DND-41 (cell line): Measurements from ENCODE around the gene XRCC5.
A peak's percentile ranks its signal among the peaks of the same experiment; 100 is the strongest.

ENCODE experiments used
- ATAC-seq: fragments of 200-7000 bp; cut with Tn5 transposase; 3 replicates; pipeline ENCODE4 v1.9.1; 2021; ENCODE audit warnings: low read depth; ENCODE audit not compliant: insufficient read depth
- DNase-seq: peaks from one replicate; pipeline ENCODE4 v3.0.0-alpha.2; 2020
- H2AFZ ChIP-seq: 2 replicates; pipeline ENCODE4 v1.6.0; 2012; ENCODE audit warnings: low read depth, low read length
- H3K27ac ChIP-seq: 2 replicates; pipeline ENCODE4 v1.5.1; 2012; ENCODE audit warnings: low read length, inconsistent platforms
- H3K27me3 ChIP-seq: fragments of 200-600 bp; sonication (generic); 2 replicates; pipeline ENCODE4 v1.6.0; 2012; ENCODE audit warnings: low read length, mild to moderate bottlenecking, inconsistent platforms; ENCODE audit not compliant: insufficient read depth, poor library complexity
- H3K36me3 ChIP-seq: 2 replicates; pipeline ENCODE4 v1.5.1; 2012; ENCODE audit warnings: low read length, inconsistent platforms; ENCODE audit not compliant: insufficient read depth
- H3K4me1 ChIP-seq: 2 replicates; pipeline ENCODE4 v1.5.1; 2012; ENCODE audit warnings: mild to moderate bottlenecking, low read length; ENCODE audit not compliant: insufficient read depth
- H3K4me2 ChIP-seq: 2 replicates; pipeline ENCODE4 v1.6.0; 2012; ENCODE audit warnings: mild to moderate bottlenecking, moderate library complexity, low read length, inconsistent platforms; ENCODE audit not compliant: insufficient read depth
- H3K4me3 ChIP-seq, 2 experiments: fragments of 200-600 bp in 1 of 2; shearing (Covaris generic) in 1 of 2; 2 replicates each; pipeline ENCODE4 v1.5.1; 2012 to 2016; ENCODE audit warnings: inconsistent platforms in 2 of 2, low read length in 2 of 2, mild to moderate bottlenecking in 2 of 2, low read depth in 1 of 2, moderate library complexity in 1 of 2
- H3K79me2 ChIP-seq: 2 replicates; pipeline ENCODE4 v1.6.0; 2012; ENCODE audit warnings: low read length, inconsistent platforms; ENCODE audit not compliant: insufficient read depth
- H3K9ac ChIP-seq: 2 replicates; pipeline ENCODE4 v1.6.0; 2012; ENCODE audit warnings: low read depth, mild to moderate bottlenecking, inconsistent platforms, low read length, moderate library complexity
- H3K9me3 ChIP-seq: 2 replicates; pipeline ENCODE4 v1.5.1; 2012; ENCODE audit warnings: low read length, moderate library complexity, mild to moderate bottlenecking, inconsistent platforms; ENCODE audit not compliant: insufficient read depth, severe bottlenecking
- H4K20me1 ChIP-seq: 2 replicates; pipeline ENCODE4 v1.6.0; 2012; ENCODE audit warnings: low read length; ENCODE audit not compliant: insufficient read depth
- EZH2 ChIP-seq: IDR thresholded peaks from 3 replicates; pipeline ENCODE4 v1.6.1; 2012; ENCODE audit warnings: borderline replicate concordance, low read depth, mild to moderate bottlenecking, moderate library complexity, low read length, inconsistent platforms; ENCODE audit not compliant: severe bottlenecking
- TF ChIP-seq, protein P1 (sequence below): IDR thresholded peaks from 2 replicates; pipeline ENCODE4 v1.5.1; 2012; ENCODE audit warnings: borderline replicate concordance, low read length, moderate library complexity, mild to moderate bottlenecking; ENCODE audit not compliant: poor library complexity, severe bottlenecking; ENCODE audit errors: extremely low read depth

XRCC5 gene

DNA sequence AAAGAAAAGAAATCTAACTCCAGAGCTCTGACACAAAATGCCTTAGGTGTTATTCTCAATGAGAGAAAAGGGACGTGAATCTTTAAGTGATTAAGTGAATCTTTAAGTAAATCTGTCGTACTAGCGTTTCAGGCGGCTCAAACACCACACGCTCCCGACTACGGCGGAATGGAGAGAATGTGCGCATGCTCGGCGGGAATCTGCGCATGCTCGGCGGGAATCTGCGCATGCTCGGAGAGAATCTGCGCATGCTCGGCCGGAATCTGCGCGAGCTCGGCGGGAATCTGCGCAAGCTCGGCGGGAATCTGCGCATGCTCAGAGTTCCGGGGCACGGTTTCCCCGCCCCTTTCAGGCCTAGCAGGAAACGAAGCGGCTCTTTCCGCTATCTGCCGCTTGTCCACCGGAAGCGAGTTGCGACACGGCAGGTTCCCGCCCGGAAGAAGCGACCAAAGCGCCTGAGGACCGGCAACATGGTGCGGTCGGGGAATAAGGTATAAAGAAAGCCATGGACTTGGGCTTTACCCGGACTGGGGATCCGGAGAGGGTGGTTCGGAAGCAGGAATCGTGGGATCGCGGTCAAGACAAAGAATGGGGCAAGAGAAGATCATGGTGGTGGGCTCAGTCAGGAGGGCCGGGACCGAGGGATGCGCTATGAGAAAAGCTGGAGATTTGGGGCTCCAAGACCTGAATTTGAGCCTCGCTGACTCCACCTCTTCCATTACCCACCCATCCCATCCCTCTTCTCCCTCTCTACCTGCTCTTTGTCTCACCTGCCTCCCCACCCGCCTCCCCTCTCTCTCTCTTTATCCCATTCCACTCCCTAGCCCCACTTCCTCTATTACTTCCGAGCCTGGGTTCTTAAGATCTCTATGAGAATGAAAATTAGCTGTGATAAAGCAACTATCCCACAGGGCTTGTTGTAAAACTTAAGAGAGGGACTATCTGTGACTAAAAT, at the start of gene XRCC5:
TSS of gene XRCC5 (plus strand) at position 382 of the 955 bp plus-strand sequence. CDS start at position 471, 89 bp downstream.
- ATAC-seq (peak; percentile 83), DNase-seq (peak; percentile 97)
- H3K9me3 ChIP-seq: no peaks in the 10 kb centered on the region
- peaks cover 41% of the 10 kb centered on the region for H3K36me3 ChIP-seq
- peak within 1 kb of the TSS; percentile 75 for H2AFZ ChIP-seq
- H3K4me1 ChIP-seq: peaks cover 48% of the 10 kb centered on the region
- peak within 1 kb of the TSS; percentile 74 to 82 for H3K4me3 ChIP-seq
- H3K79me2 ChIP-seq: peaks cover 47% of the 10 kb centered on the region
- H3K4me2 ChIP-seq: peak within 1 kb of the TSS; percentile 83
- peak within 1 kb of the TSS; percentile 93 for H3K9ac ChIP-seq
- TF ChIP-seq, protein P1, sequence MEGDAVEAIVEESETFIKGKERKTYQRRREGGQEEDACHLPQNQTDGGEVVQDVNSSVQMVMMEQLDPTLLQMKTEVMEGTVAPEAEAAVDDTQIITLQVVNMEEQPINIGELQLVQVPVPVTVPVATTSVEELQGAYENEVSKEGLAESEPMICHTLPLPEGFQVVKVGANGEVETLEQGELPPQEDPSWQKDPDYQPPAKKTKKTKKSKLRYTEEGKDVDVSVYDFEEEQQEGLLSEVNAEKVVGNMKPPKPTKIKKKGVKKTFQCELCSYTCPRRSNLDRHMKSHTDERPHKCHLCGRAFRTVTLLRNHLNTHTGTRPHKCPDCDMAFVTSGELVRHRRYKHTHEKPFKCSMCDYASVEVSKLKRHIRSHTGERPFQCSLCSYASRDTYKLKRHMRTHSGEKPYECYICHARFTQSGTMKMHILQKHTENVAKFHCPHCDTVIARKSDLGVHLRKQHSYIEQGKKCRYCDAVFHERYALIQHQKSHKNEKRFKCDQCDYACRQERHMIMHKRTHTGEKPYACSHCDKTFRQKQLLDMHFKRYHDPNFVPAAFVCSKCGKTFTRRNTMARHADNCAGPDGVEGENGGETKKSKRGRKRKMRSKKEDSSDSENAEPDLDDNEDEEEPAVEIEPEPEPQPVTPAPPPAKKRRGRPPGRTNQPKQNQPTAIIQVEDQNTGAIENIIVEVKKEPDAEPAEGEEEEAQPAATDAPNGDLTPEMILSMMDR: peak; percentile 2
- TF ChIP-seq EZH2: no peak
- peak within 1 kb of the TSS; percentile 99 for H3K27ac ChIP-seq
- no peaks in the 10 kb centered on the region for H3K27me3 ChIP-seq
- peaks cover 25% of the 10 kb centered on the region for H4K20me1 ChIP-seq

DNA sequence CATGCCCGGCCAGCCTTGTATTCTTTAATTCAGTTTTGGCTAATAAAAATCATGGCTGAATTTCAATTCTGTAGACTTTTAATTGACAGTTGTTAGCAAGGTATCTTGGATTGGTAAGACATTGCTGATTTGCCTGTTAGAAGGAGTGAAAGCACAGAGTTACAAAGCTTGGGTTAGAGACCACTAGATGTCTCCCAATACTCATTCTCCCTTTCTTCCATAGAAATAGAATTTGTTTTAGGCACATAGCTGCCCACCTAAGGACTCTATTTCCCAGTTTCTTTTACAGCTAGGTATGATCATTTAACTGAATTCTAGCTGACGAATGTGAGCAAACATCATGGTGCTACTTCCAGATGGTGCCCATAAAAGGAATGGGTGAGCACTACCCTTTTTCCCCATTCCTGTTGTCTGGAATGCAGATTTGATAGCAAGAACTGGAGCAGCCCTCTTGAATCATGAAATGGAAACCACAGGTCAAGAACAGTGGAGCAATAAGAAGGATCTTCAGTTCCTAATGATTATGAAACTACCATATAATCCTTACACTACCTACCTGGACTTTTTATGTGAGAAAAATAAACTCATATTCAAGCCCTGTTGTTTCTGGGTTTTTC, 45.0 kb upstream of the XRCC5 start:
- no peak for DNase-seq
- Histone ChIP-seq H4K20me1 (no peaks in the 10 kb centered on the region), H3K36me3 (no peaks in the 10 kb centered on the region), H3K9ac (no peak overlapping the region), H3K27ac (no peak overlapping the region), H3K79me2 (no peaks in the 10 kb centered on the region), H3K27me3 (no peaks in the 10 kb centered on the region), H3K4me1 (no peaks in the 10 kb centered on the region), H3K9me3 (no peaks in the 10 kb centered on the region), H3K4me2 (no peak overlapping the region), H2AFZ (no peak overlapping the region), H3K4me3 (no peak overlapping the region)
- ATAC-seq: no peak
- TF ChIP-seq EZH2: no peak
- TF ChIP-seq, protein P1: peak; percentile 24

DNA sequence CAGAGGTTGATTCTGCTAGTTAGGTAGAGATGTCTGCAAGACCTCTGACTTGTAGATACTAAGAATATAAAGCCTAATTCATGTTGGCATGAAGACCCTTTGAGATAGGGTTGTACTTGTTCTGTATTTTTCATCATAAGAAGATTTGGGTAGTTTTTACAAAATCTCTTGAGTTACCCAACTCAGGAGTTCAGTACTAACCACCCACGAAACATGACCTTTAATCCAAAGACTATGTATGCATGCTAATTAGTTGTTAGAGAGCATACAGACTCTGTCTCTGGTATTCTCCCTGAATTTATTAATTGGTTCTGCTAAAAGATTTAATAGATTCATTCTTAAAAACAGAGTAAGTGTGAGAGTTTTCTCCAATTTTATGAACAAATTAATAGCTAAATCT, 44.5 kb upstream of the XRCC5 start:
- H3K36me3 ChIP-seq: no peaks in the 10 kb centered on the region
- no peaks in the 10 kb centered on the region for H3K27me3 ChIP-seq
- H3K9me3 ChIP-seq: no peaks in the 10 kb centered on the region
- H3K4me1 ChIP-seq: no peaks in the 10 kb centered on the region
- H4K20me1 ChIP-seq: no peaks in the 10 kb centered on the region
- TF ChIP-seq, protein P1: no peak
- TF ChIP-seq EZH2: no peak
- H3K27ac ChIP-seq: no peak overlapping the region
- DNase-seq (no peak), ATAC-seq (no peak)
- no peak overlapping the region for H3K4me2 ChIP-seq
- H3K9ac ChIP-seq: no peak overlapping the region
- H3K4me3 ChIP-seq: no peak overlapping the region
- H2AFZ ChIP-seq: no peak overlapping the region
- no peaks in the 10 kb centered on the region for H3K79me2 ChIP-seq
